GM19324 (cell line): ENCODE results near the gene KLC1.

ENCODE experiments used
- ATAC-seq: cut with Tn5 transposase; IDR thresholded peaks from one replicate; pipeline ENCODE4 v1.9.1; 2021; ENCODE audit warnings: mild to moderate bottlenecking, moderate library complexity; ENCODE audit not compliant: unreplicated experiment, low FRiP score

KLC1 gene

DNA sequence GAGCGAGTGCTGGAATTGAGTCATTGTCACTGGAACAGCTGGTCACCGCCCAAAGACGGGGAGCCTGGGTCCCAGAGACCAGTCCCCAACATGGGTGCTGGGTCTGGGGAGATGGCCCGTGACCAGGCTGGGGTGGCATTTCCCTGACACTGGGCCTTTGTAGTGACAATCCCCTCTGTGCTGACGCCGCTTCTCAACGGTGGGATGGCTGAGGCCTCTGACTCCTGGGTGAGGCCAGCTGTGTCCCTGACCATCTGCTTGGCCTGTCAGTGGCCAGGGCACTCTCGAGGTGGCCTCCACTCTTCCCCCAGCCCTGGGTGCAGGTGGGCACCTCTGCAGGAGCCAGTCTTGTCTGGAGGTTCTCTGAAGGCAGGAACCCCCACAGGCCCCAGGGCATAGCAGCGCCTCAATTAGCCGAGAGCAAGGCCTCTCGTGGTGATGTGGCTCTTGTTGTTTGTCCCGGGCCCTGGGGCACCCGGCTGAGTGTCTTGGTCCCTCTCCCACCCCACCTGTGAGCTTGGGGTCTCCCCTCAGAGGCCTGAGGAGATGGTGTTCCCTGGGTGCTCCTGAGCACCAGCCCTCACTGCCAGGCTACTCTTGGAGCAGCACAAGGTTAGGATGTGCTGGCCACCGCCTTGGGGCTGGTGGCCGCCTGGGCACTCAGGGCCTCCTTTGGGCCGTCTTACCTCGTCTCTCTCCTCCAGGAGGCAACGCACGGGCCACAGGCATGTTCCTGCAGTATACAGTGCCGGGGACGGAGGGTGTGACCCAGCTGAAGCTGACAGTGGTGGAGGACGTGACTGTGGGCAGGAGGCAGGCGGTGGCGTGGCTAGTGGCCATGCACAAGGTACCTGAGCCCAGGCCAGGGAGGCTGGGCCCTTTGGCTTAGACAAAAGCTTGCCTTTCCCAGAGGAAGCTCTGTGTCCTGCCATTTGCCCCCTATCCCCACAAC lies 103.2 kb downstream of the KLC1 start:
- ATAC-seq, result no peak

DNA sequence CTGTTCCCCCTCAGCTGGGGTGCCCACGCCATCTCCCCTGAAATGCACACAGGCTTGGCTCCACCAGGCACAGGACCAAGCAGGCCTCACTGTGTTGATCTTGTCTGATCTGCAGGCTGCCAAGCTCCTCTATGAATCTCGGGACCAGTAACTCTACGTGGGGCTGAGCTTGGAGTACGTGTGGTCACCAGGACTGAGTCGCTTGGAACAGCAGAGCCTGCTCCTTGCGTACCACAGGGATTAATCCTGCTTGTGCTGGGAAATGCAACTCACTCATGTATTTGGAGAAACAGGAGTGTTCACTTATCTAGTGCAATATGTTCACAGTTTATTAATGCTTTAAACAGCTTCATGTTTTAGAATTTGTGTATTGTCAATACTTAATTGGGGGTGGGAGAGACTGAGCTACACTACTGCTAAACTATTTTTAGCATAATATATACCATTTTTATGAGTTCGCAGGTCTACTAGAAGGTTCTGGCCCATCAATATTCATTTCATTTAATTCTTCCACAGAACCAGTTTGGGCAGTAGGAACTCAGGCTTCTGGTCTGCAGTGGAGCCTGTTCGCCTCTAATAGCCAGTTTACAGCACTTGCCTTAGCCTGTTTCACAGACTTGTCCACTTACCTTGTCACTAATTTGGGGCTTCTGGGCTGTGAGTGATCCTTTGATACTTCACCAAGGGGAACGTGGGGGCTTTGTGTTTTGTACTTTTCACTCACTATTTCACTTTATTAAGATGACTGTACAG lies 104.0 kb downstream of the KLC1 start:
- no peak for ATAC-seq

DNA sequence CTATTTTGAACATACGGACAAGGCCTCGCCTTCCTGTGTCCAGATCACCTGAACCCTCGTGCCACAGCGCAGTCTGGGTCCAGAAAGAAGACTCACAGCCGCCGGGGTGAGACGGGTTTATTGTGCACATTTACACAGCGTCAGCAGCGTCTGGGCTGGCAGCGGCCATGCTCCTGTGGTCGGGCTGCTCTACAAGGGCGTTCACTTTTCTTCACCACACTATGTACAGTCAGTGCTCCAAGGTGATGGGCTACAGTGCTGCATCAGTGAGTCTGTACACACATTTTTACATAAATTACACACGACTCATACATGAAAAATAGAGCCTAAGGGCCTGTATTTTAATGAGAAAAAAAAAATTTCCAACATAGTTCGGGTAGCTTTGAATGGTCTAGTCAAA lies 104.6 kb downstream of the KLC1 start:
- ATAC-seq, result no peak

DNA sequence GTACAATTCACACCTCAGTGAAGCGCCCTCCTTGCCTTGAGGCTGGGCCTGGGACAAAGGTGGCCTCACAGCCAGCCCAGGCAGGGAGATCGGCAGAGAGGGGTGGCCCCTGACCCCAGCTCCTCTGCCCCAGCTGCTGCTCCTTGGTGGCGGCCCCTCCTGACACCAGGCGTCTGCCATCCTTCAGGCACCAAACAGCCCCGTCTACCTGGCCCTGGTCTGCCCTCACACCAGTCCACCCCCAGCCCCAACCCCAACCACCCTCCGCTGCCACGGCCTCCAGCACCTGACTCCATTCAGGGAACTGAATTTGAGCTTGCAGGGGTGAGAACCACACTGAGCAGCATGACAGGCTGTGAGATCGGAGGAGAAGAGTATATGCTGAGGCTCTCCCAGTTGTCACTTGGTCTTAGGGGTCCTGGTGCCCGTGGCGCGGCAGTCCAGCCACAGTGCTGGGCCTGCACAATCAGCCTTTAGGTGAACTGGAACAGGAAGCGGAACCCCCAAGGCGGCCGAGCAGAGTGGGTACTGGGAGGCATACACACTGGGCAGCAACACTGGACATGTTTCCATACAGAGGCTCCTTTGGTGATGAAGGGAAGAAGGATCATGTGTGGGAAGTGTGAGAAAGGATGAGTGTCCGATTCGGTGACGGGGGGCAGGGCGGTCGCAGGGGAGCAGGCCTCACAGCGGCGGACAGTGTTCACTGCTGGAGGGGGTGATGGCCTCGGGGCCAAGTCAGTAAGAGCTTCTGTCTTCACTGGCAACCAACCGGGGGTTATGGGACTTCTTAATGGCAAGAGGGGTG lies 105.3 kb downstream of the KLC1 start:
- ATAC-seq, result no peak

DNA sequence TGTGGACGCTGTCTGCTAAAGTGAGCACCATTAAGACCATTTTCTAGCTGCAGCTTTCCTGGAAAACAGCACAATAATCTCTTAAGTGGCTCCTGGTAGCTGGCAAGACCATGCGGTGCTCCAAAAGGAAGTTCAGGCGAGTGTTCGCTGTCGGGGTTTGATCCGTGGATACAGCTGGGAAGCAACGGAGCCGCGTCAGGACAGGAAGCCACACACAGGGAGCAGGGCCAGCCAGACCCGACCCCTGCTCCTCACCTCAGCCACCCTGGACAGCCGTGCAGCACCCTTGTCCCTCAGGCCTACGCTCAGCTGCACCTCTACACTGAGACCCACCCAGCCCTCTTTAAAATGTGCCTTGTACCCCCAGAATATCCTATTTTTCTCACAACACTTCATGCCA lies 106.0 kb downstream of the KLC1 start:
- ATAC-seq, result no peak

DNA sequence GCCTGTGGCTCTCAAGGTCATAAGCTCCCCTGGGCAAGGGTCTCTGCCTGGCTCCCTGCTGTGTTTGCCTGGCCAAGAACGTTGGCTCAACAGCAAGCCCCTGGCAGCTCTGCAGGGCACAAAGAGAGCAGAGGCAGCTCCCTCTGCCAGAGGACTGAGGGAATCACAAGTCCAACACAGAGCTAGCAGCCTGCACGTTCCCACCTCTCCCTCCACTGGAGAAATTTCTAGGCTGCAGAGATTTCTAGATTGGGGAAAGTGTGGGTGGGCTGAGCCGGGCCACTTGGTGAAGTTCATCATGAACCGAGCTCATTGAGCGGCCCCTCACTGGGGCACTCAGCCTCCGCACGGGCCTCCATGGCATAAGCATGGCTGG lies 106.4 kb downstream of the KLC1 start:
- no peak for ATAC-seq

DNA sequence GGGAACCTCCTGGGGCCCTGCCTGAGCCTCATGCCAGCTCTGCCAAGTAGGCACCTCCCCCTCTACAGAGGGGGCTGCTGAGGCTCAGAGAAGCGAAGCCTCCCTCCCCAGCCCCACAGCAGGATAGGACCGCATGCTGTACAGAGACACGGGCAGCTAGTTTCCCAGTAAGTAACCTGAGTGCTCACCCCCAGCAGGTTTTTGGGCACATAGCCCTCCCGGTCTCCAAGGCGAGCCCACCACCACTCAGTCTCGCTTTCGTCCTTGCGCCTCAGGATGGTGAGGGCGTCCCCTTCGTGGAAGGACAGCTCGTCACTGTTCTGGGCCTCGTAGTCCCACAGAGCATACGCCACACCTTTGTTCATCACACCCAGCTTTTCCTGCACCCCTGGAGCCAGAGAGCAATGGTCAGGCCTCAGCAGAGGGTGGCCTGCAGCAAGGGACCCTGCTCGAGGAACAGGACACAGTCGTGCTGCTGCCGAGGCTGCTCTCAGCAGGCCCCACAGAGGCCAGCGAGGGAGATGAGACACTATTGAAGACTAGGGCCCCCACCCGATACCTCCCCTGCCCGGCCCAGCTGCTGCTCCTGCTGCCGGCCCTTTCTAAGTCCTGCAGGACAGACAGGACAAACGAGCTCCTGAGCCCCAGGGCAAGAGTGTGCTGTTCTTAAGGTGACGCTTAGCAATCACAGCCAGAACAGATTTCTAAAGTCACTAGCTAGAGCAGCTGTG lies 107.0 kb downstream of the KLC1 start:
- ATAC-seq, result no peak

DNA sequence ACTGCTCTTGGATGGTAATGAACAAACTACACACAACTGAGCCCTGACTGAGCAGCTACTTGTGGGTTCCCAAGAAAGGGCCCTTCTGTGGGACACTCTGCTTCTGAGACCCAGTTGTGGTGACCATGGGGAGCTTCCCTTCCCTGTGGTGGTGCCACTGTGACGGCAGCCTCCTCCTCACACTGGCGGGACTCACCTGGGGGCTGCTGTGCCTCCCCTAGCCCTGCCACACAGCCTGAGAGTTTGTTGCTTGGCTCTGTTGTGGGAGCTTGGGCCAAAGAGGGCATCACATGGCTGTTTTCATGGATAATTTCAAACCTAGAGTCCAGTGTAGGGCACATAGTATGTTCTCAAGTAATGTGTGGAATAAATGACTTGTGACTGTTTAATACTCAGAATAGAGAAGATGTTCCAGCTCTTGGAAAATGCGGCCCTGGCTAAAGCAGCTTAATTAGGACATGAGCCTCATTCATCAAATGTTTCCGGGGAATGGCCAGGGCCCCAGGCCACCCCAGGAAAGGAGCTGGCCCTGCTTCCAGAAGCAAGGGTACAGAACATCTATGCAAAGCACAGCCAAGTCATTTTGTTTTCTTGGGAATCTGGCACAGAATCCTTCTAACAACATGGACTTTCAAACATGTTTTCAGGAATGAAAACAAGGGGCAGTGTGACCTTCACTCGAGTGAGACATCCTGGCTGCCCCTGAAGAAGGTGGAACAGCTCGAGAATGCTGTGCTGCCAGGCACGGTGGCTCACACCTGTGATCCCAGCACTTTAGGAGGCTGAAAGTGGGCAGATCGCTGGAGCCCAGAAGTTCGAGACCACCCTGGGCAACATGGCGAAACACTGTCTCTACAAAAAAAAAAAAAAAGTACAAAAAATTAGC lies 107.8 kb downstream of the KLC1 start:
- ATAC-seq, result no peak

DNA sequence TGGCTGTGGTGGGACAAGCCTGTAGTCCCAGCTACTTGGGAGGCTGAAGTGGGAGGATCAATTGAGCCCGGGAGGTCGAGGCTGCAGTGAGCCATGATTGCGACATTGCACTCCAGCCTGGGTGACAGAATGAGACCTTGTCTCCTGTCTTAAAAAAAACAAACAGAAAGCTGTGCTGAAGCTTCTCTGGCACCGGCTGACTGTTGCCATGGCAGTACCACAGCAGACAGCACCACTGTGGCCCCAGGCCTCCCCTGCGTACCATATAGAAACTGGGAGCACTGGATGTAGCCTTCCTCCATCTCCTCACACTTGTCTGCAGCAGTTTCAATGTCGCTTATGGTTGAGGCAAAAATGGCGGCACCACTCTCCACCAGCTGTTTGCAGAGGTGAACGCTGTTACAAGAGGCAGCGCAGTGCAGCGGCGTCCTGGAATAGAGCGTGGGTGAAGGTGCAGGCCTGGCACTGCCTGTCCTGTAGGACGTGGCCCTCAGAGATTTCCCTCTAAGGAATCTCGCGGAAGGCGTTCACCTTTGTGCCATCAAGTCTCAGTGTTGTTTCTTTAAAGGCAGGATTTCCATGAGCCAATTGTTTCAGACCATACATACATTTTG lies 108.5 kb downstream of the KLC1 start:
- ATAC-seq, result no peak

DNA sequence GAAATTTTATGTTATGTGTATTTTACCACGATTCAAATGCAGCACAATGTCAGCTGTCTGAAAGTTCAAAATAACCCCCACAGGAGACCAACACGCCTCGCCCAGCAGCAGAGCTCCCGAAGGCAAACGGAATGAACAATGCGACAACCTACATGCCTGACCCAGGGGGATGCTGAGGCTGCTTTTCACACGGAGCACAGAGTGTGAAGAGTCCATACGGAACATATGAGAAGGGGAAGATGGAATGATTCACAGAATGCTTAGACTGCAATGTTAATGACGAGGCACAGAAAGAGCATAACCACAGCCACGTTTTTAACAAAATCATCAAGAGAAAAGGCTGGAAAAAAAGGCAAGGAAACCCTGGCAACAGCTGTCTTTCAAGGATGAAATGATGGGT lies 109.2 kb downstream of the KLC1 start:
- ATAC-seq, result no peak

DNA sequence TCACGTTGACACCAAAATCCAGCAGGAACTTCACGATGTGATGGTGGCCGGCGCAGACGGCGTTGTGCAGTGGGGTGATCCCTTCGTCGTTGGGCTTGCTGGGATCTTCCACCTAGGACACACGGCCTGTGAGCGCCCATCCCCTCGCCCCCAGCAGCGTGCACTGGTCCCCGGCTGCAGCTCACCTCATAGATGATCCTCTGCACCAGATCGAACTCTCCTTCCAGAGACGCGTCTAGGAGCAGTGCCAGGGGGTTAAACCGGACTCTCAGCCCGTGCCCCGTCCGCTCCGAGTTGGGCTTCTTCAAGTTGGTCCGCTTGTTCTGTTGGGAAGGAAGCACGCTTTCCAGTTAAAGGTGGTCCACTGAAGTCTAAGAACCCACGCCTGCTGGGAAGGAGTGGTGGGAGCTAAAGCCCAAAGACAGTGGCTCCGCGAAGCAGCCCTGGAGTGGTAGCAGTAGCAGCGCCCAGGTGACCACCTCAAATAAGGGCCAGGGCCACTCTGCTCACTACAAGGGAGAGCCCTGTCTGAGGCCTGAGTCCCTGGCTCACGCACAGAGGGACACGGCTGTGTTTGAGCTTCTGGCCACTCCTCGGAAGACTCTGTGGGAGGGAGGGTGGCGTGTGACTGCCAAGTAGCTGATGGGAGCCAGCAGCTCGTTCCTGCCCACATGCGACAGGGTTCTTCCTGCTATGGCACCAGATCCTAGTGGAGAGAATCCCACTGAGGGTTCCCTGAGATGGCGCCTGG lies 109.9 kb downstream of the KLC1 start:
- no peak for ATAC-seq

DNA sequence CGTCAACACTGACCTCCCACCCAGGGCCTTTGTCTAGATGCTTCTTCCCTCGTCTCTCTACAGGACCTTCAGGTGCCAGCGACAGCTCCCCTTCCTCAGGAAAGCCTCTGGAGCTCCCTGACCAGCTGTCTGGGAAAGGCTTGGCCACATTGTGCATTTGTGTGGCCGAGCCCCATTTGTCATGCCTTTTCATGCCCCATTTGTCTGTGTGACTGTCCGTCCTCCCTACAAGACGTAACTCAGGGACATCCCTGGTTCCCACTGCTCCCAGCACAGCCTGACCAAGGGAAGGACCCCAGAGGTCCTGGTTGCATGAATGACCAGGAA lies 110.4 kb downstream of the KLC1 start:
- no peak for ATAC-seq

DNA sequence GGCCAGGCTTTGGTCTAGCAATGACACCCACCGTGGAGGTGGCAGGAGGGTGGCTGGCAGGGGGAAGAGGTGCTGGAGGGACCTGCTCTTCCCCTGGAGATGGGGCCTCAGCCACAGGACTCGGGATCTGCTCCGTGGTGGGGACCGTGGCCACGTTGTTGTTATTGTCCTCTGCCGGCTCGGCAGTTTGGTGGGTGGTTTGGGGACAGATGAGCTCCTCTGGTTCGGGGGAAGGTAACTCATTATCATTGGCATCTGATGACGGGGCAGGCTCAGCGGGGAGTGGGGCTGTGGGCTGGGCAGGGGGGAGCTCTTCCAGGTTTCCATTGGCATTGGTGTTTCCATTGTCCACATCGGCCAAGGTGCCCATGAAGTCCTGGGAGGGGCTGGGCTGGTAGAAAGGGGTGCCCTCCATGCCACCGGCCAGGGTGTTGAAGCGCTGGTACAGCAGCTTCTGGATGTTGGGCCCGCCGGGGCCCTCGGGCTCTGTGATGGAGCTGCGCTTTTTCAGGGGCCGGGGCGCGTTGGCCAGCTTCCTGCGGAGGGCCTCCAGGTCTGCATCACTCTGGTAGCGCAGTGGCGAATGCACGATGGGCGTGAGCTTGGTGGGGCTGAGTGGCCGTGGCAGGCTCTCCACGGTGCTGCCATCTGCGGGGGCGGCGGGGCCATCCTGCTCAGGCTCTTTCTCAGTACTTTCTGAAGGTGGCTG lies 110.9 kb downstream of the KLC1 start:
- ATAC-seq, result no peak

DNA sequence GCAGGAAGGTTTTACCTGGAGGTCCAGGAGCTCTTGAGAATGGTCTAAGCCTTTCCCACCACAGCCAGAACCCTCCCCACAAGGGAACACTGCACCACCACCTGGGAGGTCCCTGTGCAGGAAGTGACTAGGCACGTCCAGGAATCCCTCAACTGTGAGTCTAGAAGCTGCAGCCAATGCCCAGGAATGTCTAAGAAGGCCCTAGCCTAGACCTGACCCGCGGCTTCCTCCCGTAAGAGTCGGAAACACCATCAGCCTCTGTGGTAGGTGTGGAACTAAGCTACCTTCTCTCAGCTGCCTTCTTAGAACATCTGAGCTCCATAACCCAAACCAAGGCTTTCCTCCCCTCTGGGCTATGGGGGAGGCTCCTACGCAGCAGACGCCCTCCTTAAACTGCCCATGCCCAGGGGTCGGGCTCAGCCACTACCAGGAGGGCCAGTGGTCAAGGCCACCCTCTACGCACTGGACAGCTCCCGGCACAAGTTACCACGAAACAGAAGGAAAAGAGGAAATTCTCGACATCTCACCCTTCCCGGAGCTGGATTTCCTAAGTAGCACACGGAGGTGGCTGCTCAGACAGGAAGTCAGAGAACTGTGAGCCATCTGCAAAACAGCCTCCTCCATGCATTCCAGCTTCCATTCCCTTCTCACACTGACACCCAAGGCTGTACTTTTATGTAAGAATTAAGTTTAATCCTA lies 112.1 kb downstream of the KLC1 start:
- ATAC-seq, result no peak

DNA sequence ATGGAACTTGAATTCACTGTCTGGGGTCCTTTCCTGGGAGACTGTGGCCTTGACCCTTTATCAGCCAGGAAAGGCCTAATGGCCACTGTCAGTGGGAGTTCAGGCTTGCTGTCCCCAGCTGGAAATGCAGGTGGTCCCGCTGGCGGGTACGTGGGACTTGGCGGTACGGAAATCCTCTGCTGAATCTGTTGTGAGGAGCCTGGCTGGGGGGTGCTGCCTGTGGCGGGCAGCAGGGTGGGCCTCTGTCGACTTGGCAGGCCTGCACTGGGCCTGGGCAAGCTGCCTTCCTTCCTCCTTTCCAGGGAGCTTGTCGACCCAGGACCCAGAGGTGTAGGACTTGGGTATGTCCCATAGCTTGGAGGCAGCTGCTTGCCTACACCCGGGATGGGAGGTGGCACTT lies 112.9 kb downstream of the KLC1 start:
- no peak for ATAC-seq

DNA sequence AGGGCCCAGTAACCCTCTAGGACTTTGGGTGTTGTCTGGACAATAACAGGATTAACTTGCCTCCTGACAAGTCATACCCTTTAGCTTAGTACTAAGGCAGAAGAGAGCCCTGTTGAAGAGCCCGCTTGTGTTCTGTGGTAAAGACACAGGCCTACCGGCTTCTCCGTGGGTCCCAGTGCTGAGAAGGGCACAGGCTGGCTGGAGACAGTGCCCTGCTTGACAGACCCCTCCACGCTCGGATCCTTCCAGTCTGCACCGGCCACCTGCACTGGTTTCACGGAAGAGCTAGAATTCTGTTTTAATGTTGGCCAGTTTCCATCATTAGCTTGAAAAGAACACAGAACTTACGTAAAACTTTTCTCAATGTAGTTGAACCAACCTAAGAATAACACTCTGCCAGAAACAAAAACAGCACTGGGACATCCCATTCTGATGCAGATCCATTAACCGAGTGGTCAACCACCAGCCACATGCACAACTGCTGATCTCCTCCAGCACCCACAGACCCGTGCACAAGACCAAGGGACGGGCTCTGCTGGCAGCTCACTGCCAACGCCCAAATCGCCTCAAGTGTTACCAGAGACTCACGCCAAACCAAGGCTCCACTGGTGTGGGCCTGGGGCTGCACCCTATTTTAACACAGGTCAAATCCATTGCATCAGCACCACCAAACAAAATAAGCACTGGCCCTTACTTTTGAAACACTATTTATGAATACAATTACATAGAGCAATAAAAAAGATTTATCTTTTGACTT lies 113.7 kb downstream of the KLC1 start:
- no peak for ATAC-seq
